Caco-2 (cell line): ENCODE data around the gene JAK1. TPM values are rescaled to one million over a fixed set of nuclear protein-coding genes. Genes with fewer than 3 reads are reported as not detected.

ENCODE experiments used
- BruUV-seq: library from RNA; stranded (reverse); fragments of 400-500 nt; replicated peaks from 2 replicates; lab custom pipeline; 2021; lab: Mats Ljungman, UMichigan
- CTCF ChIA-PET: fragments of 300-600 bp; sonication (Branson Sonifier 250); formaldehyde crosslinking; loops from one replicate; lab custom pipeline; 2022; ENCODE audit warnings: antibody characterized with exemption; lab: Charles Lee
- POLR2A ChIA-PET: fragments of 300-600 bp; sonication (Branson Sonifier 250); formaldehyde crosslinking; loops from one replicate; lab custom pipeline; 2022; ENCODE audit warnings: antibody characterized with exemption; lab: Charles Lee
- DNase-seq, 2 experiments: peaks; one replicate each; pipeline versions ENCODE4 v3.0.0 to v3.0.0-alpha.2; 2020 to 2022
- H3K27me3 ChIP-seq: replicated peaks from 2 replicates; pipeline ENCODE4 v1.6.0; 2011; ENCODE audit warnings: low read length; ENCODE audit not compliant: control insufficient read depth, insufficient read depth
- H3K36me3 ChIP-seq: 2 replicates; pipeline ENCODE4 v1.5.1; 2011; ENCODE audit warnings: low read length; ENCODE audit not compliant: control insufficient read depth, insufficient read depth
- H3K4me1 ChIP-seq: fragments of 250-450 bp; sonication (Bioruptor Pico); 2 replicates; pipeline ENCODE4 v1.5.1; 2020; ENCODE audit warnings: mild to moderate bottlenecking
- H3K4me3 ChIP-seq: 2 replicates; pipeline ENCODE4 v1.5.1; 2011; ENCODE audit warnings: low read depth, mild to moderate bottlenecking, control low read depth, low read length
- H3K9me3 ChIP-seq: fragments of 250-450 bp; sonication (Bioruptor Pico); 2 replicates; pipeline ENCODE4 v1.5.1; 2020; ENCODE audit warnings: mild to moderate bottlenecking, moderate library complexity
- H3K27ac Mint-ChIP-seq: one replicate; pipeline ENCODE4 v1.8.0; 2022; ENCODE audit warnings: mixed read lengths; ENCODE audit not compliant: unreplicated experiment
- H3K27me3 Mint-ChIP-seq: one replicate; pipeline ENCODE4 v1.8.0; 2022; ENCODE audit warnings: mixed read lengths; ENCODE audit not compliant: insufficient read depth, unreplicated experiment
- H3K36me3 Mint-ChIP-seq: one replicate; pipeline ENCODE4 v1.8.0; 2022; ENCODE audit warnings: mild to moderate bottlenecking, mixed read lengths; ENCODE audit not compliant: insufficient read depth, unreplicated experiment
- H3K4me1 Mint-ChIP-seq: one replicate; pipeline ENCODE4 v1.8.0; 2022; ENCODE audit warnings: low read depth, mixed read lengths; ENCODE audit not compliant: unreplicated experiment
- H3K4me3 Mint-ChIP-seq: one replicate; pipeline ENCODE4 v1.8.0; 2022; ENCODE audit warnings: mild to moderate bottlenecking, moderate library complexity, mixed read lengths; ENCODE audit not compliant: unreplicated experiment
- H3K9me3 Mint-ChIP-seq: one replicate; pipeline ENCODE4 v1.8.0; 2022; ENCODE audit warnings: mixed read lengths; ENCODE audit not compliant: unreplicated experiment
- intact Hi-C: fragments of 100-400 bp; cut with micrococcal nuclease; formaldehyde crosslinking; loops from one replicate; pipeline ENCODE4 v1.10.0; 2022; ENCODE audit not compliant: unreplicated experiment
- total RNA-seq: library from RNA; stranded (reverse); gene quantifications from 2 replicates; pipeline ENCODE4 v1.2.3, GENCODE V29; 2022
- TF ChIP-seq, protein P1 (sequence below), 2 experiments: fragments of 200-600 bp in 1 of 2; IDR thresholded peaks; 1 replicate in 1 of 2; 2 replicates in 1 of 2; pipeline versions ENCODE4 v1.5.1 to v1.8.0; 2011 to 2022; ENCODE audit warnings: antibody characterized with exemption in 1 of 2, control low read depth in 1 of 2, inconsistent platforms in 1 of 2, low read depth in 1 of 2, low read length in 1 of 2, mild to moderate bottlenecking in 1 of 2, moderate library complexity in 1 of 2; ENCODE audit not compliant: insufficient read depth in 1 of 2, severe bottlenecking in 1 of 2, unreplicated experiment in 1 of 2

Gene JAK1
- total RNA-seq, 1 experiment from 2014 or later, result 35.5 TPM

DNA sequence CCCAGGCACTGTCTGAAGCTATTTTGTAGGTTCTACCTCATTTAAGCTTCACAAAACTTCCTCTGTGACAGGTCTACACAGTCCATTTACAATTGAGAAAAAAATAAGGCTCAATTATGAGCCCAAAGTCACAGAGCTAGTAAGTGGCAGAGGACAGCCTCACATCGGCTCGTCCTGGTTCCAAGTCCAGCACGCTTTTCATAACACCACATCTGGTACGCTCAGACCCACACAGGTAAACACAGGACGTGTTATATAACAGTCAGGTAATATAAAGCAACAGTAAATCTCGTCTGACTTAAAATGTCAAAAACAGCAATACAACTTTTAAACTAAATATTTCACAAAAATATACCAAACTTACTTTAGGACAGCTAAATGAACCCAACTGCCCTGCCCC, 13.1 kb downstream of the JAK1 start:
- Mint-ChIP-seq H3K27me3 (no peaks in the 10 kb centered on the region), H3K4me3 (no peak overlapping the region), H3K27ac (no peak overlapping the region), H3K4me1 (peaks cover 15% of the 10 kb centered on the region), H3K9me3 (no peaks in the 10 kb centered on the region), H3K36me3 (no peaks in the 10 kb centered on the region)
- intact Hi-C loops, result loop anchor here (5.0 kb wide), 1 partner anchor 36 kb away; no protein-coding TSS in a partner anchor
- Histone ChIP-seq H3K27me3 (no peaks in the 10 kb centered on the region), H3K36me3 (no peaks in the 10 kb centered on the region), H3K9me3 (no peaks in the 10 kb centered on the region), H3K4me3 (no peak overlapping the region), H3K4me1 (peaks cover 38% of the 10 kb centered on the region)
- ChIA-PET CTCF (no interaction called here), POLR2A (no interaction called here)
- no TSS peak for BruUV-seq
- no peak for DNase-seq
- TF ChIP-seq, protein P1, sequence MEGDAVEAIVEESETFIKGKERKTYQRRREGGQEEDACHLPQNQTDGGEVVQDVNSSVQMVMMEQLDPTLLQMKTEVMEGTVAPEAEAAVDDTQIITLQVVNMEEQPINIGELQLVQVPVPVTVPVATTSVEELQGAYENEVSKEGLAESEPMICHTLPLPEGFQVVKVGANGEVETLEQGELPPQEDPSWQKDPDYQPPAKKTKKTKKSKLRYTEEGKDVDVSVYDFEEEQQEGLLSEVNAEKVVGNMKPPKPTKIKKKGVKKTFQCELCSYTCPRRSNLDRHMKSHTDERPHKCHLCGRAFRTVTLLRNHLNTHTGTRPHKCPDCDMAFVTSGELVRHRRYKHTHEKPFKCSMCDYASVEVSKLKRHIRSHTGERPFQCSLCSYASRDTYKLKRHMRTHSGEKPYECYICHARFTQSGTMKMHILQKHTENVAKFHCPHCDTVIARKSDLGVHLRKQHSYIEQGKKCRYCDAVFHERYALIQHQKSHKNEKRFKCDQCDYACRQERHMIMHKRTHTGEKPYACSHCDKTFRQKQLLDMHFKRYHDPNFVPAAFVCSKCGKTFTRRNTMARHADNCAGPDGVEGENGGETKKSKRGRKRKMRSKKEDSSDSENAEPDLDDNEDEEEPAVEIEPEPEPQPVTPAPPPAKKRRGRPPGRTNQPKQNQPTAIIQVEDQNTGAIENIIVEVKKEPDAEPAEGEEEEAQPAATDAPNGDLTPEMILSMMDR (IDR thresholded peaks at IDR 0.05; ENCODE audit: insufficient read depth in 1 of 2, low read depth in 1 of 2, low read length in 1 of 2, severe bottlenecking in 1 of 2, unreplicated experiment in 1 of 2), result no peak

DNA sequence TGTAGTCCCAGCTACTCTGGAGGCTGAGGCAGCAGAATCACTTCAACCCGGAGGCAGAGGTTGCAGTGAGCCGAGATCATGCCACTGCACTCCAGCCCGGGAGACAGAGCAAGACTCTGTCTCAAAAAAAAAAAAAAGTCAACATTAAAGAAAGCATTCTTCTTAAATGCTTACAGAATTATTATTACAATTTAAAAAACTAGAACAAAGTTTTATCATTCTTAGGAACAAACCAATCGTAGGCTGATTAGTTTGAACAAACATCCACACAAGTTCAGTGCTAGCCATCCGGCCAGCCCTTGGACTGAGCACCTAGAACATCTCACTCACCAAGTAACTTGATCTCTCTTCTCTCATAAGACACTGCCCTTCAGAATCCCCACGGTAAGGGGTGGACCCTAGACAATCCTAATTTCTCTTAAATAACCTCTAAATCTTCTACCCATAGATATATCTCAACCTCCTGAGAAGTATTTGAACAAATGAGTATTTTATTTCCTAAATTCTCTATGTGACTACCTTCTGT, 16.0 kb downstream of the JAK1 start:
- no TSS peak for BruUV-seq
- ChIA-PET POLR2A (no interaction called here), CTCF (no interaction called here)
- Histone ChIP-seq H3K4me1 (peaks cover 38% of the 10 kb centered on the region), H3K9me3 (no peaks in the 10 kb centered on the region), H3K36me3 (no peaks in the 10 kb centered on the region), H3K27me3 (no peaks in the 10 kb centered on the region), H3K4me3 (no peak overlapping the region)
- Mint-ChIP-seq H3K27me3 (no peaks in the 10 kb centered on the region), H3K27ac (peak overlapping the region; percentile 76), H3K9me3 (no peaks in the 10 kb centered on the region), H3K36me3 (no peaks in the 10 kb centered on the region), H3K4me3 (no peak overlapping the region), H3K4me1 (peaks cover 15% of the 10 kb centered on the region)
- intact Hi-C loops, result loop anchor here (5.0 kb wide), 1 partner anchor 33 kb away; no protein-coding TSS in a partner anchor
- DNase-seq, result no peak
- TF ChIP-seq, protein P1 (IDR thresholded peaks at IDR 0.05; ENCODE audit: insufficient read depth in 1 of 2, low read depth in 1 of 2, low read length in 1 of 2, severe bottlenecking in 1 of 2, unreplicated experiment in 1 of 2), result no peak

DNA sequence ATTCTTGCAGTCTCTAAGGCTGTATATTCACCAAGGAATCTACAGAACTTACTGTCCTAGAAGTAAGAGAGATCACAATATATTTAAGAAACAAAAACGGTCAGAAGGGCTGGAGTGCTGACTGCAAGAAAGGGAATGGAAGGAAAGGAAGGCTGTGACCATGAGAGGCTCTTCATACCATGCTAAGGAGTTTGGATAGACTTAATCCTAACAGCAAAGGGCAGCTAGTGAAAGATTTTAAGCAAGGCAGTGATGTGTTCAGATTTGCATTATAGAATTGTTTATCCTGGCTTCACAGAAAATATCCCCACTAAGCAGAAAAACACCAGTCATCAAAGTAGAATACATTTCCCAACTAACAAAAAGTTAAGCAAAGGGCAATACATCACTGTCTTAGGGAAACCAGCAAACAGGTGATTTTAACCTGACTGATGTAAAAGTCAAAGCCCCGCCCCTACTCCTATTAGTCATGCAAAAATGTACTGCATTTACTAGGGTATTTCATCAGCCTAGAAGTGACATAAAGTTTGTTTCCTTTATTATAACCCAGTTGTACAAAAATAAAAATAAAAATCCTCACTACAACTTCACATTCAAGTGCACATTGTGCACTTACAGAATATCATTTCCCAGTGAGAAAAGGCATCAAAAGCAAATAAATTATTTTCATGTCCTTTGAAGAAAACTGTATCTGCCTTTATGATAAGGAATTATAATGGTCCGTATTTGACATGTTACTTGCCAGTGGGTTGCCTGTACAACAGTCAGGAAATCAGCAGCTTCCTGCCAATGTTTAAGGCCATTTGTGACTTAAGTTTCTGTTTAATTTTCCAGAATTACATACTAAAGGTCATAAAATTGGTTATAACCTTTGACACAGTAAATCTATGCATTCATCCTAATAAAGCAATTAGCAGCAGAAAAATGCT, 17.2 kb downstream of the JAK1 start:
- CTCF ChIA-PET, result no interaction called here
- no peak overlapping the region for H3K4me3 Mint-ChIP-seq
- Histone ChIP-seq H3K4me3 (no peak overlapping the region), H3K36me3 (no peaks in the 10 kb centered on the region), H3K27me3 (no peaks in the 10 kb centered on the region), H3K9me3 (no peaks in the 10 kb centered on the region), H3K4me1 (peaks cover 38% of the 10 kb centered on the region)
- no peaks in the 10 kb centered on the region for H3K9me3 Mint-ChIP-seq
- peaks cover 15% of the 10 kb centered on the region for H3K4me1 Mint-ChIP-seq
- no peaks in the 10 kb centered on the region for H3K36me3 Mint-ChIP-seq
- TF ChIP-seq, protein P1 (IDR thresholded peaks at IDR 0.05; ENCODE audit: insufficient read depth in 1 of 2, low read depth in 1 of 2, low read length in 1 of 2, severe bottlenecking in 1 of 2, unreplicated experiment in 1 of 2), result no peak
- intact Hi-C loops, result no loop called here
- H3K27me3 Mint-ChIP-seq, result no peaks in the 10 kb centered on the region
- DNase-seq, result peak in 1 of 2 experiments; percentile 50
- H3K27ac Mint-ChIP-seq, result peak overlapping the region; percentile 48
- BruUV-seq, result no TSS peak
- POLR2A ChIA-PET, result no interaction called here
